ENCODE data around the gene CDRT15.
"Not testable (repeated sequence)": the region's sequence is repeated elsewhere in the genome, so short reads cannot be mapped to it uniquely, and the experiment has no call there.

- TF ChIP-seq POLR2AphosphoS5 (IDR thresholded peaks at IDR 0.05; ENCODE audit: borderline replicate concordance, low read depth, low read length); EZH2 (IDR thresholded peaks at IDR 0.05): not testable (repeated sequence)
Measured at GRCh38 chr17:14191469-14191868, 45.2 kb downstream of the CDRT15 start.

Measured in SK-N-MC (cell line).